HT-29 (cell line): ENCODE data around the gene PTPRA. TPM values are rescaled to one million over a fixed set of nuclear protein-coding genes. Genes with fewer than 3 reads are reported as not detected.
"Not testable (repeated sequence)": the region's sequence is repeated elsewhere in the genome, so short reads cannot be mapped to it uniquely, and the experiment has no call there.

ENCODE experiments used
- DNase-seq: peaks from one replicate; pipeline ENCODE4 v3.0.0-alpha.2; 2015; ENCODE audit warnings: low spot score
- total RNA-seq: library from RNA; depleted of rRNA; stranded (reverse); fragments of >200 nt; shearing (Covaris generic); gene quantifications from 2 replicates; pipeline ENCODE4 v1.2.3, GENCODE V29; 2014; rRNA removed

Gene PTPRA, protein sequence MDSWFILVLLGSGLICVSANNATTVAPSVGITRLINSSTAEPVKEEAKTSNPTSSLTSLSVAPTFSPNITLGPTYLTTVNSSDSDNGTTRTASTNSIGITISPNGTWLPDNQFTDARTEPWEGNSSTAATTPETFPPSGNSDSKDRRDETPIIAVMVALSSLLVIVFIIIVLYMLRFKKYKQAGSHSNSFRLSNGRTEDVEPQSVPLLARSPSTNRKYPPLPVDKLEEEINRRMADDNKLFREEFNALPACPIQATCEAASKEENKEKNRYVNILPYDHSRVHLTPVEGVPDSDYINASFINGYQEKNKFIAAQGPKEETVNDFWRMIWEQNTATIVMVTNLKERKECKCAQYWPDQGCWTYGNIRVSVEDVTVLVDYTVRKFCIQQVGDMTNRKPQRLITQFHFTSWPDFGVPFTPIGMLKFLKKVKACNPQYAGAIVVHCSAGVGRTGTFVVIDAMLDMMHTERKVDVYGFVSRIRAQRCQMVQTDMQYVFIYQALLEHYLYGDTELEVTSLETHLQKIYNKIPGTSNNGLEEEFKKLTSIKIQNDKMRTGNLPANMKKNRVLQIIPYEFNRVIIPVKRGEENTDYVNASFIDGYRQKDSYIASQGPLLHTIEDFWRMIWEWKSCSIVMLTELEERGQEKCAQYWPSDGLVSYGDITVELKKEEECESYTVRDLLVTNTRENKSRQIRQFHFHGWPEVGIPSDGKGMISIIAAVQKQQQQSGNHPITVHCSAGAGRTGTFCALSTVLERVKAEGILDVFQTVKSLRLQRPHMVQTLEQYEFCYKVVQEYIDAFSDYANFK
- 16.3 and 17.6 TPM in 2 replicates for total RNA-seq

DNA sequence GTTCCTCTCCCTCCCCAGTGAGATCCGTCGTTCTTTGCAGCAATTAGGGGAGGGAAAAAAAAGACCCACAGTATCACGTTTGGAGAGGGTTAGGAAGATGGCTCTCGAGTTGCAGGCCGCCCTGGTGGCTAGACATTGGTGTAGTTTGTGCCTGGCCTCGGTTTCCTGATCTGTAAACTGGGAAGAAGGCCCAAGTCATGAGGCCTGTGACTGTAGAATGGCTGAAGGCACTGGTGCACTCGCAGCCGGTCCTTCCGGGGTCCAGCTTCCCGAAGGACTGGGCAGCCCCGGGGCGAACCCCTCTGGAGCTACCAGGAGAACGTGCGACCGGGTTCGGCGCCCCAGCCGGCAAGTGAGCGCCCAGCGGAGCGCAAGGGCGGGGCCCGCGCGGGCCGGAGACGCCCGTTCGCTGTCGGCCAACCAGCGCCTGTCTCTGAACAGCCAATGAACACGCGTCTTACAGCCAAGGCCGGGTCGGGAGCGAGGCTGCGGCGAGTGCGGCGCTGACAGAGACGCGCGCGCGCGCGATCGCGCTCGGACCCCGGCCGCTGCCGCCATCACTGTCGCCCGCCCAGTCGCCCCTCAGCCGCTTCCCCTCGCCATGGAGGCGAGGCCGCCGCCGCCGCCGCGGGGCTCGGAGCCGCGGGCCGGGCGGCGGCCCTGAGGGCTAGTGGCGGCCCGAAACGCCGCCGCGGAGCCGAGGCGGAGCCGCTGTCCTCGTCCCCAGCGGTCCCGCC lies at the start of gene PTPRA:
TSS of gene PTPRA (plus strand) at position 472 of the 737 bp plus-strand sequence. CDS start 90,797 bp downstream, outside the sequence.
- peak; percentile 88 for DNase-seq

GRCh38 chr20:2825761-2826160 lies 47.5 kb upstream of the PTPRA start:
- no peak for DNase-seq

- DNase-seq = no peak
Measured at GRCh38 chr20:2826655-2827054, 46.6 kb upstream of the PTPRA start.

- no peak for DNase-seq
Measured at GRCh38 chr20:2829376-2829775, 43.9 kb upstream of the PTPRA start.

DNA sequence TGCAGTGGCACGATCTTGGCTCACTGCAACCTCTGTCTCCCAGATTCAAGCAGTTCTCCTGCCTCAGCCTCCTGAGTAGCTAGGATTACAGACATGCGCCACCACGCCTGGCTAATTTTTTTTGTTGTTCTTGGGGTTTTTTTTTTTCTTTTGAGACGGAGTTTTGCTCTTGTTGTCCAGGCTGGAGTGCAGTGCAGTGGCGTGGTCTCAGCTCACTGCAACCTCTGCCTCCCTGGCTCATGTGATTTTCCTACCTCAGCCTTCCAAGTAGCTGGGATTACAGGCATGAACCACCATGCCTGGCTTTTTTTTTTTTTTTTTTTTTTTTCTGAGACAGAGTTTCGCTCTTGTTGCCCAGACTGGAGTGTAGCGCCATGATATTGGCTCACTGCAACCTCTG lies 42.1 kb upstream of the PTPRA start:
- not testable (repeated sequence) for DNase-seq

GRCh38 chr20:2833761-2834160 lies 39.5 kb upstream of the PTPRA start:
- no peak for DNase-seq

DNA sequence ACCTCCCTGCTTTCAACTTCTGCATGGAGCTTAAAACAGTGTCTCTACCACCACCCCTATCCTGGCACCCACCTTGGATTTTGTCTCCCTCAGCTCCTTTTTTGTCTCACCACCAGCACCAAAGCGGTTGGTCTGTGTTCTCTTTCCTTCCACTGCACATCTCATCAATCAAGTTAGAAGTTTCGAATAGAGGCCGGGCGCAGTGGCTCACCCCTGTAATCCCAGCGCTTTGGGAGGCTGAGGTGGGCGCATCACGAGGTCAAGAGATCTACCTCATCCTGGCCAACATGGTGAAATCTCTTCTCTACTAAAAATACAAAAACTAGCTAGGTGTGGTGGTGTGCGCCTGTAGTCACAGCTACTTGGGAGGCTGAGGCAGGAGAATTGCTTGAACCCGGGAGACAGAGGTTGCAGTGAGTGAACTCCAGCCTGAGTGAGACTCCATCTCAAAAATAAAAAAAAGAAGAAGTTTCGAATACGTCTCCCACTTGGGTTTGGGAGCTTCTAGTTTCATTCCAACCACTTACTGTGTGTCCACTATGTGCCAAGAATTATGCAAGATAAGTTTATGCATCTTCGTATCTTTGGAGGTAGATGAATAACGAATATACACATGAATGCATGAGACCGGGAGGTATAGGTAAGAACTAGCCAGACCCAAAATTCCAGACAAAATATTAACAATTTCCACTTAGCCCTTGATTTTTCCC lies 38.7 kb upstream of the PTPRA start:
- DNase-seq = no peak

DNA sequence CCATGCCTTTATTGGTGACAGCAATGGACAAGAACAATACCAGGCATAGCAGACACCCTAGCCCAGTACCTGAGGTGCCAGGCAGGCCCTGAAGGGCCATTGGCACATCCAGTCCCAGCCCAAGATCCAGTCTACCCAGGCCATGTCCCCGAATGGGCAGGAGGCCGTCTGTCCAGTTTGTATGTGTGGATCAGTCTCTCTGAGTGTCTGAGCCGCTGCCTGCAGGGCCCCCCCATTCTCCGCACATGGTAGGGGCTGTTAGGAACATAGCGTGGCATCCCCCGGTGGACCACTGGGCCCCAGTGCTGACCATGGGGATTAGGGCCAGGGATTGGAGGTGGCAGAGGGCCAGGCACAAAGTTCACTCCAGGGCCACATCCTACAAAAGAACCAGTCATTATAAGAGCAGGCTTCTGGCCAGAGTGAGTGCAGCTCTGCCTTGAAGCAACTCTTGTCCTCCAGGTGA lies 37.9 kb upstream of the PTPRA start:
- no peak for DNase-seq

- no peak for DNase-seq
Measured at GRCh38 chr20:2836035-2836434, 37.2 kb upstream of the PTPRA start.

- no peak for DNase-seq
Measured at GRCh38 chr20:2837221-2837960, 35.9 kb upstream of the PTPRA start.

GRCh38 chr20:2838170-2838797 lies 35.0 kb upstream of the PTPRA start:
- no peak for DNase-seq

- no peak for DNase-seq
Measured at GRCh38 chr20:2838847-2839671, 34.2 kb upstream of the PTPRA start.

GRCh38 chr20:2839732-2840137 lies 33.5 kb upstream of the PTPRA start:
- DNase-seq = no peak

- peak; percentile 77 for DNase-seq
Measured at GRCh38 chr20:2840138-2840966, 32.9 kb upstream of the PTPRA start, which contains the start of the genes PCED1A and VPS16. Gene PCED1A (minus strand): TSS chr20:2840655. CDS start chr20:2839912, 743 bp downstream. Gene VPS16 (plus strand): TSS chr20:2840745. CDS start chr20:2840775, 30 bp downstream.

- peak; percentile 18 for DNase-seq
Measured at GRCh38 chr20:2840967-2841531, 32.2 kb upstream of the PTPRA start.

DNA sequence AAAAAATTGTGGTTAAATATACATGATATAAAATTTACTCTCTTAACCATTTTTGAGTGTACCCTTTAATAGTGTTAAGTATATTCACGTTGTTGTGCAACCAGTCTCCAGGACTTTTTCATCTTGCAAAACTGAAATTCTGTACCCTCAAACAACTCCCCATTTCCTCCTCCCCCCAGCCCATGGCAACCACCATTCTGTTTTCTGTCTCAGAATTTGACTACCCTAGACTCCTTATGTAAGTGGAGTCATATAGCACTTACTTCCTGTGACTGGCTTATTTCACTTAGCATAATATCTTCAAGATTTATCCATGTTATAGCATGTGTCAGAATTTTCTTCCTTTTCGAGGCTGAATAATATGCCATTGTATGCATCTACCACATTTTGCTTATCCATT lies 27.7 kb upstream of the PTPRA start:
- DNase-seq = no peak

- DNase-seq = no peak
Measured at GRCh38 chr20:2846698-2847097, 26.6 kb upstream of the PTPRA start.

DNA sequence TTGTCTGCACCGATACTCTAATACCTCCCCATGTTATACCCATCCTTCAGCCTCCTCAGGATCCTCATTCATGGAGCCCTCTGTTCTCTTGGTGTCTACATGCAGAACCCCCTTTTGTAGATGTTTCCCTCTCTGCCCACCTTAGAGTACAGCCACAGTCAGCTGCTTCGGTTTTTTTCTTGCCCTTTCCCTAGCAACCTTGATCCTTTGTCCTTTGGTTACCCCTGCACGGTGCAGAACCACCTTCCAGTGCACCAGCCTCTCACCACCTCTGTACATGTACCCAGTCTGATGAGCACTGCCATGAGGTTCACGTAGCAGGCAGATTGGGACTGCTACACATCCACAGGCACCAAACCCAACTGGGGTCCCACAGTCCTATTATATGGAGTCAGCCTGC lies 25.5 kb upstream of the PTPRA start:
- DNase-seq = no peak
